ENCODE measurements around the gene TRABD2A.

The TRABD2A gene

GRCh38 chr2:84815146-84815545 is 65.7 kb downstream of the TRABD2A start:
- no peak for DNase-seq (ENCODE audit: low read depth in 1 of 2, low spot score in 1 of 2)
- Histone ChIP-seq H3K27ac (replicated peaks) (no peak overlapping the region), H3K4me3 (replicated peaks; ENCODE audit: insufficient read depth, low read length) (no peak overlapping the region), H3K27me3 (ENCODE audit: insufficient read depth, poor library complexity, severe bottlenecking) (no peaks in the 10 kb centered on the region)
- TF ChIP-seq, protein P1, sequence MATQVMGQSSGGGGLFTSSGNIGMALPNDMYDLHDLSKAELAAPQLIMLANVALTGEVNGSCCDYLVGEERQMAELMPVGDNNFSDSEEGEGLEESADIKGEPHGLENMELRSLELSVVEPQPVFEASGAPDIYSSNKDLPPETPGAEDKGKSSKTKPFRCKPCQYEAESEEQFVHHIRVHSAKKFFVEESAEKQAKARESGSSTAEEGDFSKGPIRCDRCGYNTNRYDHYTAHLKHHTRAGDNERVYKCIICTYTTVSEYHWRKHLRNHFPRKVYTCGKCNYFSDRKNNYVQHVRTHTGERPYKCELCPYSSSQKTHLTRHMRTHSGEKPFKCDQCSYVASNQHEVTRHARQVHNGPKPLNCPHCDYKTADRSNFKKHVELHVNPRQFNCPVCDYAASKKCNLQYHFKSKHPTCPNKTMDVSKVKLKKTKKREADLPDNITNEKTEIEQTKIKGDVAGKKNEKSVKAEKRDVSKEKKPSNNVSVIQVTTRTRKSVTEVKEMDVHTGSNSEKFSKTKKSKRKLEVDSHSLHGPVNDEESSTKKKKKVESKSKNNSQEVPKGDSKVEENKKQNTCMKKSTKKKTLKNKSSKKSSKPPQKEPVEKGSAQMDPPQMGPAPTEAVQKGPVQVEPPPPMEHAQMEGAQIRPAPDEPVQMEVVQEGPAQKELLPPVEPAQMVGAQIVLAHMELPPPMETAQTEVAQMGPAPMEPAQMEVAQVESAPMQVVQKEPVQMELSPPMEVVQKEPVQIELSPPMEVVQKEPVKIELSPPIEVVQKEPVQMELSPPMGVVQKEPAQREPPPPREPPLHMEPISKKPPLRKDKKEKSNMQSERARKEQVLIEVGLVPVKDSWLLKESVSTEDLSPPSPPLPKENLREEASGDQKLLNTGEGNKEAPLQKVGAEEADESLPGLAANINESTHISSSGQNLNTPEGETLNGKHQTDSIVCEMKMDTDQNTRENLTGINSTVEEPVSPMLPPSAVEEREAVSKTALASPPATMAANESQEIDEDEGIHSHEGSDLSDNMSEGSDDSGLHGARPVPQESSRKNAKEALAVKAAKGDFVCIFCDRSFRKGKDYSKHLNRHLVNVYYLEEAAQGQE (IDR thresholded peaks at IDR 0.05; ENCODE audit: insufficient replicate concordance, low read depth), result no peak
- TF ChIP-seq SPI1 (IDR thresholded peaks at IDR 0.05; ENCODE audit: borderline replicate concordance, low read depth) (peak; percentile 38; the same call in 1 of the 2 replicates), GABPA (IDR thresholded peaks at IDR 0.05; ENCODE audit: low read depth) (no peak), POLR2AphosphoS5 (IDR thresholded peaks at IDR 0.05; ENCODE audit: low read depth) (no peak)
- TF ChIP-seq, protein P2, sequence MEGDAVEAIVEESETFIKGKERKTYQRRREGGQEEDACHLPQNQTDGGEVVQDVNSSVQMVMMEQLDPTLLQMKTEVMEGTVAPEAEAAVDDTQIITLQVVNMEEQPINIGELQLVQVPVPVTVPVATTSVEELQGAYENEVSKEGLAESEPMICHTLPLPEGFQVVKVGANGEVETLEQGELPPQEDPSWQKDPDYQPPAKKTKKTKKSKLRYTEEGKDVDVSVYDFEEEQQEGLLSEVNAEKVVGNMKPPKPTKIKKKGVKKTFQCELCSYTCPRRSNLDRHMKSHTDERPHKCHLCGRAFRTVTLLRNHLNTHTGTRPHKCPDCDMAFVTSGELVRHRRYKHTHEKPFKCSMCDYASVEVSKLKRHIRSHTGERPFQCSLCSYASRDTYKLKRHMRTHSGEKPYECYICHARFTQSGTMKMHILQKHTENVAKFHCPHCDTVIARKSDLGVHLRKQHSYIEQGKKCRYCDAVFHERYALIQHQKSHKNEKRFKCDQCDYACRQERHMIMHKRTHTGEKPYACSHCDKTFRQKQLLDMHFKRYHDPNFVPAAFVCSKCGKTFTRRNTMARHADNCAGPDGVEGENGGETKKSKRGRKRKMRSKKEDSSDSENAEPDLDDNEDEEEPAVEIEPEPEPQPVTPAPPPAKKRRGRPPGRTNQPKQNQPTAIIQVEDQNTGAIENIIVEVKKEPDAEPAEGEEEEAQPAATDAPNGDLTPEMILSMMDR (IDR thresholded peaks at IDR 0.05; ENCODE audit: insufficient read depth, low read length), result no peak

- no peak overlapping the region for H3K27ac ChIP-seq (replicated peaks)
- TF ChIP-seq, protein P1 (IDR thresholded peaks at IDR 0.05; ENCODE audit: insufficient replicate concordance, low read depth), result peak; percentile 56
- TF ChIP-seq, protein P2 (IDR thresholded peaks at IDR 0.05; ENCODE audit: insufficient read depth, low read length), result no peak
- no peak overlapping the region for H3K4me3 ChIP-seq (replicated peaks; ENCODE audit: insufficient read depth, low read length)
- DNase-seq (ENCODE audit: low read depth in 1 of 2, low spot score in 1 of 2), result no peak
- no peaks in the 10 kb centered on the region for H3K27me3 ChIP-seq (ENCODE audit: insufficient read depth, poor library complexity, severe bottlenecking)
These were observed 68.9 kb downstream of the TRABD2A start for GRCh38 chr2:84811839-84812431.

GRCh38 chr2:84808279-84808678 is 72.6 kb downstream of the TRABD2A start:
- Histone ChIP-seq H3K4me3 (replicated peaks; ENCODE audit: insufficient read depth, low read length) (no peak overlapping the region), H3K27me3 (ENCODE audit: insufficient read depth, poor library complexity, severe bottlenecking) (no peaks in the 10 kb centered on the region), H3K27ac (replicated peaks) (no peak overlapping the region)
- no peak for DNase-seq (ENCODE audit: low read depth in 1 of 2, low spot score in 1 of 2)
- TF ChIP-seq, protein P2 (IDR thresholded peaks at IDR 0.05; ENCODE audit: insufficient read depth, low read length), result no peak
- TF ChIP-seq POLR2AphosphoS5 (IDR thresholded peaks at IDR 0.05; ENCODE audit: low read depth) (no peak), GABPA (IDR thresholded peaks at IDR 0.05; ENCODE audit: low read depth) (no peak)
- TF ChIP-seq, protein P1 (IDR thresholded peaks at IDR 0.05; ENCODE audit: insufficient replicate concordance, low read depth), result no peak
